H1 (cell line): Measurements from ENCODE around the gene CDK19.

ENCODE experiments used
- BRCA1 ChIP-seq: IDR thresholded peaks from 2 replicates; pipeline ENCODE4 v1.6.1; 2012; ENCODE audit warnings: low read depth, low read length, improper control_type of control experiment
- POLR2A ChIP-seq, 2 experiments: IDR thresholded peaks; 1 replicate in 1 of 2; 2 replicates in 1 of 2; pipeline ENCODE4 v1.6.1; 2011; ENCODE audit warnings: low read depth in 2 of 2, low read length in 2 of 2, mild to moderate bottlenecking in 2 of 2; ENCODE audit errors: control extremely low read depth in 1 of 2
- SP4 ChIP-seq: IDR thresholded peaks from 2 replicates; pipeline ENCODE4 v1.6.1; 2012; ENCODE audit warnings: low read length, inconsistent platforms
- ZNF274 ChIP-seq: IDR thresholded peaks from 2 replicates; pipeline ENCODE4 v1.7.0; 2012; ENCODE audit warnings: low read length, borderline replicate concordance; ENCODE audit errors: extremely low read depth
- TF ChIP-seq, protein P1 (sequence below), 3 experiments: IDR thresholded peaks; 1 replicate in 2 of 3; 2 replicates in 1 of 3; pipeline versions ENCODE4 v1.5.1 to v1.6.1; 2011; ENCODE audit warnings: low read length in 3 of 3, mild to moderate bottlenecking in 3 of 3, inconsistent platforms in 2 of 3, low read depth in 1 of 3, moderate library complexity in 1 of 3; ENCODE audit not compliant: insufficient read depth in 1 of 3; ENCODE audit errors: control extremely low read depth in 1 of 3

DNA sequence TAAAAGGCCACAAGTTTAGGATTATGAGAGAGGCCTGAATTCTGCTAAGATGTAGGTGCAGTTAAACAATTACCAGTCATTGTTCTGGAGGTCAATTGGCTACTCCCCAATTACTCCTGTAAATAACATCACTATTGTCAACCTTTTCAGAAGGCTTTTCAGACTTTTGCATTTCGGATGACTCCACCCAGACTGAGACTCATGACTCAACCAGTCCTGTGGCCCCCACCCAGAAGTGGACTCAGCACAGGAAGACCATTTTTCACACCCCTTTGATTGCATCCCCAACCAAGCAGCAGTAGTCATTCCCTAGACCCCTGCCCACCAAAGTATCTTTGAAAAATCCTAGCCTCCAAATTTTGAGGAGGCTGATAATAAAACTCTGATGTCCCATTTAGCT, 199.5 kb downstream of the CDK19 start:
- TF ChIP-seq, protein P1, sequence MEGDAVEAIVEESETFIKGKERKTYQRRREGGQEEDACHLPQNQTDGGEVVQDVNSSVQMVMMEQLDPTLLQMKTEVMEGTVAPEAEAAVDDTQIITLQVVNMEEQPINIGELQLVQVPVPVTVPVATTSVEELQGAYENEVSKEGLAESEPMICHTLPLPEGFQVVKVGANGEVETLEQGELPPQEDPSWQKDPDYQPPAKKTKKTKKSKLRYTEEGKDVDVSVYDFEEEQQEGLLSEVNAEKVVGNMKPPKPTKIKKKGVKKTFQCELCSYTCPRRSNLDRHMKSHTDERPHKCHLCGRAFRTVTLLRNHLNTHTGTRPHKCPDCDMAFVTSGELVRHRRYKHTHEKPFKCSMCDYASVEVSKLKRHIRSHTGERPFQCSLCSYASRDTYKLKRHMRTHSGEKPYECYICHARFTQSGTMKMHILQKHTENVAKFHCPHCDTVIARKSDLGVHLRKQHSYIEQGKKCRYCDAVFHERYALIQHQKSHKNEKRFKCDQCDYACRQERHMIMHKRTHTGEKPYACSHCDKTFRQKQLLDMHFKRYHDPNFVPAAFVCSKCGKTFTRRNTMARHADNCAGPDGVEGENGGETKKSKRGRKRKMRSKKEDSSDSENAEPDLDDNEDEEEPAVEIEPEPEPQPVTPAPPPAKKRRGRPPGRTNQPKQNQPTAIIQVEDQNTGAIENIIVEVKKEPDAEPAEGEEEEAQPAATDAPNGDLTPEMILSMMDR (IDR thresholded peaks at IDR 0.05; ENCODE audit: control extremely low read depth in 1 of 3, insufficient read depth in 1 of 3, low read depth in 1 of 3, low read length in 3 of 3): no peak
- TF ChIP-seq SP4 (no peak), POLR2A (IDR thresholded peaks at IDR 0.05; ENCODE audit: control extremely low read depth in 1 of 2, low read depth in 2 of 2, low read length in 2 of 2) (no peak), BRCA1 (no peak), ZNF274 (no peak)
